ENCODE results near the gene CCDC138. TPM values are rescaled to one million over a fixed set of nuclear protein-coding genes. Genes with fewer than 3 reads are reported as not detected.

The CCDC138 gene
- polyA plus RNA-seq, 1 donor (not counting 4 experiments of a cell fraction or from before 2014, with no cell fraction given) = 6.6 TPM

GRCh38 chr2:108858894-108859293 is 72.3 kb downstream of the CCDC138 start:
- DNase-seq (ENCODE audit: low read depth, low spot score) = no peak
- H3K4me3 ChIP-seq (ENCODE audit: control insufficient read depth in 2 of 3, extremely low read depth in 1 of 3, insufficient read depth in 2 of 3, low read depth in 1 of 3, low read length in 3 of 3) = no peak overlapping the region
- no peaks in the 10 kb centered on the region for H4K20me1 ChIP-seq (ENCODE audit: control insufficient read depth, extremely low read depth, insufficient read depth, low read length)
- no peak overlapping the region for H3K9ac ChIP-seq (ENCODE audit: control insufficient read depth, extremely low read depth, insufficient read depth, low read length)
- H3K4me1 ChIP-seq (ENCODE audit: control insufficient read depth, extremely low read depth, insufficient read depth, low read length) = no peaks in the 10 kb centered on the region
- H2AFZ ChIP-seq (ENCODE audit: control insufficient read depth, low read length) = no peak overlapping the region
- no peaks in the 10 kb centered on the region for H3K36me3 ChIP-seq (ENCODE audit: control insufficient read depth in 2 of 2, extremely low read depth in 1 of 2, insufficient read depth in 2 of 2, low read length in 2 of 2)
- H3K9me1 ChIP-seq (ENCODE audit: control insufficient read depth, extremely low read depth, insufficient read depth, low read length) = no peaks in the 10 kb centered on the region
- no peaks in the 10 kb centered on the region for H3K27me3 ChIP-seq (ENCODE audit: control insufficient read depth, extremely low read depth, insufficient read depth, low read length)
- FAIRE-seq = no peak
- H3K79me2 ChIP-seq (ENCODE audit: control insufficient read depth, insufficient read depth, low read length) = no peaks in the 10 kb centered on the region
- H3K4me2 ChIP-seq (ENCODE audit: control insufficient read depth, extremely low read depth, insufficient read depth, low read depth, low read length) = no peak overlapping the region
- H3K9me3 ChIP-seq (ENCODE audit: control insufficient read depth, low read depth, low read length) = no peaks in the 10 kb centered on the region
- TF ChIP-seq, protein P1, sequence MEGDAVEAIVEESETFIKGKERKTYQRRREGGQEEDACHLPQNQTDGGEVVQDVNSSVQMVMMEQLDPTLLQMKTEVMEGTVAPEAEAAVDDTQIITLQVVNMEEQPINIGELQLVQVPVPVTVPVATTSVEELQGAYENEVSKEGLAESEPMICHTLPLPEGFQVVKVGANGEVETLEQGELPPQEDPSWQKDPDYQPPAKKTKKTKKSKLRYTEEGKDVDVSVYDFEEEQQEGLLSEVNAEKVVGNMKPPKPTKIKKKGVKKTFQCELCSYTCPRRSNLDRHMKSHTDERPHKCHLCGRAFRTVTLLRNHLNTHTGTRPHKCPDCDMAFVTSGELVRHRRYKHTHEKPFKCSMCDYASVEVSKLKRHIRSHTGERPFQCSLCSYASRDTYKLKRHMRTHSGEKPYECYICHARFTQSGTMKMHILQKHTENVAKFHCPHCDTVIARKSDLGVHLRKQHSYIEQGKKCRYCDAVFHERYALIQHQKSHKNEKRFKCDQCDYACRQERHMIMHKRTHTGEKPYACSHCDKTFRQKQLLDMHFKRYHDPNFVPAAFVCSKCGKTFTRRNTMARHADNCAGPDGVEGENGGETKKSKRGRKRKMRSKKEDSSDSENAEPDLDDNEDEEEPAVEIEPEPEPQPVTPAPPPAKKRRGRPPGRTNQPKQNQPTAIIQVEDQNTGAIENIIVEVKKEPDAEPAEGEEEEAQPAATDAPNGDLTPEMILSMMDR (optimal IDR thresholded peaks at IDR 0.05 in 1 of 3, IDR thresholded peaks at IDR 0.05 in 1 of 3, conservative IDR thresholded peaks at IDR 0.05 in 1 of 3; ENCODE audit: extremely low read depth in 1 of 3, insufficient read depth in 2 of 3, low read length in 3 of 3) = no peak
- TF ChIP-seq EZH2 (IDR thresholded peaks at IDR 0.05; ENCODE audit: low read length) = no peak
- dilution Hi-C loops (cut with MboI; ENCODE audit: extremely low pct_ligation_motif_present, low sequenced_read_pairs) = no loop called here
- H3K27ac ChIP-seq (ENCODE audit: control insufficient read depth, insufficient read depth, low read length) = no peak overlapping the region

- FAIRE-seq (no peak), DNase-seq (ENCODE audit: low read depth, low spot score) (no peak)
- no peak overlapping the region for H3K4me3 ChIP-seq (ENCODE audit: control insufficient read depth in 2 of 3, extremely low read depth in 1 of 3, insufficient read depth in 2 of 3, low read depth in 1 of 3, low read length in 3 of 3)
- H3K4me2 ChIP-seq (ENCODE audit: control insufficient read depth, extremely low read depth, insufficient read depth, low read depth, low read length) = no peak overlapping the region
- no peaks in the 10 kb centered on the region for H3K27me3 ChIP-seq (ENCODE audit: control insufficient read depth, extremely low read depth, insufficient read depth, low read length)
- H3K9me3 ChIP-seq (ENCODE audit: control insufficient read depth, low read depth, low read length) = no peaks in the 10 kb centered on the region
- H3K9ac ChIP-seq (ENCODE audit: control insufficient read depth, extremely low read depth, insufficient read depth, low read length) = no peak overlapping the region
- TF ChIP-seq, protein P1 (optimal IDR thresholded peaks at IDR 0.05 in 1 of 3, IDR thresholded peaks at IDR 0.05 in 1 of 3, conservative IDR thresholded peaks at IDR 0.05 in 1 of 3; ENCODE audit: extremely low read depth in 1 of 3, insufficient read depth in 2 of 3, low read length in 3 of 3) = no peak
- no peak for TF ChIP-seq EZH2 (IDR thresholded peaks at IDR 0.05; ENCODE audit: low read length)
- no peaks in the 10 kb centered on the region for H3K9me1 ChIP-seq (ENCODE audit: control insufficient read depth, extremely low read depth, insufficient read depth, low read length)
- H2AFZ ChIP-seq (ENCODE audit: control insufficient read depth, low read length) = no peak overlapping the region
- H3K36me3 ChIP-seq (ENCODE audit: control insufficient read depth in 2 of 2, extremely low read depth in 1 of 2, insufficient read depth in 2 of 2, low read length in 2 of 2) = no peaks in the 10 kb centered on the region
- dilution Hi-C loops (cut with MboI; ENCODE audit: extremely low pct_ligation_motif_present, low sequenced_read_pairs) = no loop called here
- no peak overlapping the region for H3K27ac ChIP-seq (ENCODE audit: control insufficient read depth, insufficient read depth, low read length)
- no peaks in the 10 kb centered on the region for H4K20me1 ChIP-seq (ENCODE audit: control insufficient read depth, extremely low read depth, insufficient read depth, low read length)
- no peaks in the 10 kb centered on the region for H3K79me2 ChIP-seq (ENCODE audit: control insufficient read depth, insufficient read depth, low read length)
- H3K4me1 ChIP-seq (ENCODE audit: control insufficient read depth, extremely low read depth, insufficient read depth, low read length) = peaks cover 8% of the 10 kb centered on the region
These were observed 79.5 kb downstream of the CCDC138 start for GRCh38 chr2:108866041-108866440.
